Islet precursor cell (in vitro differentiated cells): ENCODE measurements around the gene PIP5K1C.
"Not testable (repeated sequence)": the region's sequence is repeated elsewhere in the genome, so short reads cannot be mapped to it uniquely, and the experiment has no call there.

Experiments used
- DNase-seq: peaks from one replicate; pipeline ENCODE4 v3.0.0-alpha.2; 2018

PIP5K1C gene

DNA sequence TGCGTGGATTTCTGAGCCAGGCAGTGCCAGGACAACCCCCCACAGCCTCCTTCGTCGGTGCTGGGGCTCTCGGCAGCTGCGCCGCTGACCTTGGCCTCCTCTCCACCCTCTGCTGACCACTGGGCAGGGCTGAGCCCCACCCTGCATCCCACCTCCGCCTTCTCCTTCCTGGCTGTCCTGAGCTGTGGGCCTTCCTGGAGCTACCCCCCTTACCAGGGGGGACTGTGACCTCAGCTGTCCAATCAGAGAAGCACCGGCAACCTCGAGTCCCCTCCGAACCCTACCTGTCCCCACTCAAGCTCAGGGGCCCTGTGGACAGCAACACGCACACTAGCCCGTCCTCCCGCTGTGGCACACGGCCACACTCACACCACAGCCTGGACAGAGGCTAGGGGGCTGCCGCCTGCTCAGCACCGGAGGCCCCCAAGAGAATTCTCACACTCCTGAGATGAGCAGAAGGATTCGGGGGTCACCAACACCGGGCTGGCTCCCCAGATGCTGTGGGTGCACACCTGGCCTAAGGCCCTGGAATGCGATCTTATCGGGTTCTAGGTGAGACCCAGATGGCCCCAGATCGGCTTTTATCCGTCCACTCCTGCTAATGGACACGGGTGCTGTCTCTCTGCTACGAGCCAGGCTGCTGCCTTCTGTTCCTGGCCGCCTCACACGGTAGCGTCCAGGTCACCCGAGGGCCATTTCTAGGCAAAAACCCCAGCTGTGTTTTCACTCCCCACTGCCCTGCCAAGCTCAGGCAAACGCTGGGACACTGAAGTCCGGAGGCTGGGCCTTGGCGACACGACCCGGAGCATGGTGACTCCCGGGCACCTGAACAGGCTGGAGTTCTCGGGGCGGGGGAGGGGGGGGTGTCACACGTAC, 41.2 kb downstream of the PIP5K1C start:
- no peak for DNase-seq

DNA sequence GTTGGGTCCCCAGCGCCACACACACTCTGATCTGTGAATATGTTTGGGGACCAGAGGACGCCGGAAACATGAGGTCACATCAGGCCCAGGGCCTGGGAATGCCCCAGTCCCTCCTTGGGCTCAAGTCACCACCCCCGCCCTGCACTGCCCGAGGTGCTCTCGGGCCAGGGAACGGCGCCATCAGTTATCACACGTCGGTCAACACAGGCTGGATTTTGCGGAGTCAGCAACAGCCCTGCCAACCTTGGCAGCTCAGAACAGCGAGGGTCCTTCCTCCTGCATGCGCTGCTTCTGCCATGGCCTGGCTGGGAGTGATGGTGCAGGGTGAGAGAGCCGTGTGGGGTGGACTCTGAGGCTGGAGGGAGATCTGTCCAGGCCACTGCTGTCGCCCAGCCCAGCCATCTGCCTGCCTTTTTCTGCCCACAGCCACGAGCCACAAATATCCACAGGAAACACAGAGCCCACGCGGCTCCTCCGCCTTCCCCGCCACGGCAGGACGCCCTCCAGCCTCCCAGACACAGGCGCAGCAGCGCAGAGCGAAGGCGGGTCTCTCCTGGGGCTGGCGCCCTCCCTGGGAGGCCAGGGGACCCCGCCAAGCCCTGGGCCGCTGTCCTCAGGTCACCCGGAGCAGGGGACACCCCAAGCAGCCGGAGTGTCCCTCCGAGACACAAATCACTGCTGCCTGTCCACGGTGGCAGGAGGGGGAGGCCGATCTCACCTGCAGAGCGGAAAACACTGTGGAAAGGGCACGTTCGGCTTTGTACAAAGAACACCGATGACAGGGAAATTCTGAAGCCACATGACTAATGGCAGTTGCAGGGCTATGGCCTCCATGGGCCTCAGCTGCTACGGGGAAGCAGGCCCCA, 42.0 kb downstream of the PIP5K1C start:
- DNase-seq = no peak

GRCh38 chr19:3657395-3657769, 42.9 kb downstream of the PIP5K1C start:
- no peak for DNase-seq

GRCh38 chr19:3656747-3657394, 43.4 kb downstream of the PIP5K1C start:
- no peak for DNase-seq

DNA sequence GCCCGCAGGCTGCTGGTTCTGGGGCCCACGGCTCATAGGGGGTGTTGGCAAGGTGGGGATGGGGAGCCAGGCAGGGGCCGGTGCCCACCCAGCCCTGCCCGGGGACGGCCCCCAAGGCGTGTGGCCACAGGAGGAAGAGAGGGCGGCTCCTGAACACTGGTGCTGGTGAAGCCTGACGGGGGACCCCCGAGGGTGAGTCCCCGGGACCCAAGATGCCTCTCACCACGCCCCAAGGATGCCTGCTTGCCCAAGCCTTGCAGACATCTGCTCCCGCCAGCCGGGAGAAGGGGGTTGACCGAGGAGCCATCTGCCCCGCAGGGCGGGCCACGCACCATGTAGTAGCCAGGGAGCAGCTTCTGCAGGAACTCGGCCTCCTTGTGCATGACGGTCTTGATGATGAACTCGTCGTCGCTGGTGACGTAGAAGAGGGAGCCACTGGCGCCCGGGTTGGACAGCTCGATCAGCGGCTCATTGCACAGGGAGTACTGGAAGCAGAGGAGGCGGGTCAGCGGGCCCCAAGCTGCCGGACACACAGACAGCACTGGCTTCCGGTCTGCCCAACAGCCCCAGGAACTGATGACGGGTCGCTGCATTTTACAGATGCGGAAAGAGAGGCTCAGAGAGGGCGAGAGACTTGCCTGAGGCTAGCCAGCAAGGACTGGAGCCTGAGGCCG, 44.1 kb downstream of the PIP5K1C start:
- no peak for DNase-seq

DNA sequence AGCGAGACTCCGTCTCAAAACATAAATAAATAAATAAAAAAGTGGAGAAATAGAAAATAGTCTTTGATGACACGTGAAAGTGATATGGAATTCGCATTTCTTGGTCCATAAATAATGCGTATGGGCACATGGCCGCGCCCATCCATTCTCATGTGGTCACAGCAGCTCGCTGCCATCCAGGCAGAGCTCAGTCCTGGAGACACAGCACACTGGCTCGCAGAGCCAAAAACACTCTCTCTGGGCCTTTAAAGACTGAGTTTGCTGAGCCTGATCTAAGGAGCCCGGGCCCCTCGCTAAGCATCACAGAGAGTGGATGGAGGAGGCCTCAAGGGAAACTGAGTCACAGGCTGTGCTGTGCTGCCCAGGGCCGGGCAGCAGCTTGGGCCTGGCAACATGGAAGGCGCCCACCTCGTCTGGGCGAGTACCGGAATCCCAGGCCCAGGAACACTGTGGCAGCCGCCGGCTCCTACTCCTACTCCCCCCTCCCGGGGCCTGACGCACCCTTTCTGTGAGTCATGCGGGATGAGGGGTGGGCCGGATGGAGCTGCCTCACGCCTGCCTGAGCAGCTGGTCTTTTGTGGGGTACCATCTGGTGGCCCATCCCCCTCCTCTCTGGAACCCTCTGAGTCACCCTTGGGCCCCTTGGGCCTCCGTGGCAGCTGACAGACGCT, 44.7 kb downstream of the PIP5K1C start:
- DNase-seq = no peak

DNA sequence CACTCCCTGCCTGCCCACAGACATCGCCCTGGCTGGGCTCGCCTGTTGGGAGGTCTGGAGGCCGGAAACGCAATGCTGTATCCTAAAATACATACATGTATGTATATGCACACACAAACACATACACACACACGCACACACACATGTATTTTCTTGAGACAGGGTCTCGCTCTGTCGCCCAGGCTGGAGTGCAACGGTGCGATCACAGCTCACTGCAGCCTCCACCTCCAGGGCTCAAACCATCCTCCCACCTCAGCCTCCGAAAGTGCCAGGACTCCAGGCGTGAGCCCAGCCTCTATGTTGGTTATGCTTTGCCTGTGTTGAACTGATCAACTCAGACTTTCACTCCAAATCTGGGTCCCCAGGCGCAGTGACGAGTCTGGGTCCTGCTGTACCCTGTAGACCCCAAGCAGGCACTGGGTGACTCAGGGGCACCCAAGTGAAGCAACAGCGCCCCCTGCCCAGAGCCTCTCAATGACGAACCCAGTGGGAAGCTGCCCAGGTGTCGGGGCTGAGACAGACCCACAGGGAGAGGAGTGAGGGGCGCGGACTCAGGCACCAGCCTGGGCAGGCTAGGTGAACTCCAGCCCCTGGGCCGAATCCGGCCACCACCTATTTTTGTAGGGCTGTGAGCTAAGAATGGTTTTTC, 46.3 kb downstream of the PIP5K1C start:
- no peak for DNase-seq

DNA sequence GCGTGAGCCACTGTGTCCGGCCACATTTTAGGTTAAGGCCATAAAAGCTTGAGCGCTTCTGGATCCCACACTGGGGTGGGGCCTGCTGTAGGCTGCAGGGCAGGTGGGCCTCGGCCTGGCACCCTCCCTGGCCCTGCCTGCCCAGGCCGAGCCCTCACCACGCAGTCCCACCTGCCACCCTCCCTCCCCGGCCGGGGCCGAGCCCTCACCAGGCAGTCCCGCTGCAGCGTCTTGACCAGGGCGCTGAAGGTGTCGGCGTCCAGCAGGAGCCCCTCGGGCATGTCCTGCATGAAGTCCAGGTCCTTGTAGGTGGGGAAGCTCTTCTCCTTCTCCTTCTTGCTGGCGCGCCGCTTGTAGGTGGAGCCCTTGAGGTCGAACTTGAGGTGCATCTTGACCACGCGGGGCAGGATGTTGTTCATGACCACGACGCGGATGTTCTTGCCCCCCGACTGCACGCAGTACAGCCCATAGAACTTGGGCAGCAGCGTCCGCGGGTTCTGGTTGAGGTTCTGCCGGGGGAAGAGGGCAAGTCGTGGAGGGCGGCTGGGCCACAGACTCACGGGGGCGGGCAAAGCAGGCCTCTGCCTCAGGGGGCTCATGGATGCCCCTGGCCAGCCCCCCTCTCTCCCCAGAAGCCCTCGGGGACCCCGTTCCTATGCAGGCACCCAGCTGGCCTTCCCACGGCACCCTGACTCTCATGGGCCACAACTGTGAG, 47.0 kb downstream of the PIP5K1C start:
- no peak for DNase-seq

- DNase-seq = no peak
Measured at GRCh38 chr19:3652422-3652821, 47.8 kb downstream of the PIP5K1C start.

DNA sequence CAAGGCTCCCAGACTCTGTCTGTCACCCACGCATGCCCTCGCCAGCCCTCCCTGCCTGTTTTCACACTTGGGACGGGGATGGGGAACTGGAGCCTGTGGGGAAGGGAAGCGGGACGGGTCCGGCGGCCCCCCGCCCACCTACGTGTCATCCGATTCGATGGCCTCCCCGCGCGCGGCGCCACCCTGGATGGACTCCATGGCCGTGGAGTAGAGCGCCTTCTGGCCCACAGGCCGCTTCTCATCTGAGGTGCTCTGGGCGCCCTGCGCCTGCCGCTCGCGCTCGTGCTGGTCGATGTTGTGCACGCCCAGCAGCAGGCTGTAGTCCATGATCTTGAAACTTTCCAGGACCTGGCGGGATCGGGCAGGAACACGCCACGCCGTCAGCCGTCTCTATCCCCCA, 48.6 kb downstream of the PIP5K1C start:
- no peak for DNase-seq

DNA sequence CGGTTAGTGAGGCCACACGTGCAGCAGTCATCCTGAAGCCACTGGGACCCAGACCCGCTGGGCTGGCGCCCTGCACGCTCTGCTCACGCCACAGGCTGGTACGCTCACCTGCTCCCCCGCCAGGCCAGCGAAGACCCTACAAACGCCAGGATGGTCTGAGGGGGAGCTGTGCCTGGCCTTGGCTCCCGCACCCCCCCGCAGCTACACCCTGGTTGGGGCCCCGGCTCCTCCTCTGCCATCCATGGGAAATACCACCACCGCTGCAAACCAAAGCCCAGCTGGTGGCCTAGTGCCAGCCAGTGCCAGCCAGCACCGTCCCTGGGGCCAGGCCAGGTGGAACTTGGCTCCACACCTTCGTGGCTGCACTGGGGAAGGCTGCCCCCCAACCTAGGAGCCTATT, 50.4 kb downstream of the PIP5K1C start:
- DNase-seq = no peak

GRCh38 chr19:3648037-3648905, 52.0 kb downstream of the PIP5K1C start:
- DNase-seq = no peak

GRCh38 chr19:3647102-3647501, 53.2 kb downstream of the PIP5K1C start:
- not testable (repeated sequence) for DNase-seq

DNA sequence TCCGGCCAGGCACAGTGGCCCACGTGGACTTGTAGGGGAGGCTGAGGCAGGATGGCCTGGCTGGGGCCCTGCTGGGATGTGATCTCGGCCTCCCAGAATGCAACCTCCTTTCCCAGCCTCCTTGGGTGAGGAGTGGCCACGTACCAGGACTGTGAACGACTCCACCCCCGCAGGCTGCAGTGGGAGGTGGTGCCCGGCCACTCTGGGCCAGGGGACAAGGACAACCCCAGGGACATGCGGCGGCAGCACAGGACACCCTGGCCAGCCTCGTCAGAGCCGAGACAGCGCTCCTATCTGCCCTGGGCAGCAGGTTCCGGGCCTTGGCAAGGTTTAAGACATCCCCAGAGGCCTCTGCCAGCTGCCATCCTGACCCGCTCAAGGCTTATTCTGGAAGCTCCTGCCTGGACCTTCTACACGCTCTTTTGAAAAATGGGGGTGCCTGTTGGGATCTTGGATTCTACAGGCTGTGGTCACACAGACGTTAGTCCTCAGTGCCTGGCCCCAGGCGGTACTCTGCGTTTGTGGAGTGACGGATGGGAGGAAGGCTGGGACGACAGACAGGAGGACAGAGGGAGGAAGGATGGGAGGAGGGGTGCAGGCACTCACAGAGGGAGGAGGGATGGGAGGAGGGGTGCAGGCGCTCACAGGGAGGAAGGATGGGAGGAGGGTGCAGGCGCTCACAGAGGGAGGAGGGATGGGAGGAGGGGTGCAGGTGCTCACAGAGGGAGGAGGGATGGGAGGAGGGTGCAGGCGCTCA, 53.8 kb downstream of the PIP5K1C start:
- no peak for DNase-seq

GRCh38 chr19:3645726-3646125, 54.5 kb downstream of the PIP5K1C start:
- no peak for DNase-seq

DNA sequence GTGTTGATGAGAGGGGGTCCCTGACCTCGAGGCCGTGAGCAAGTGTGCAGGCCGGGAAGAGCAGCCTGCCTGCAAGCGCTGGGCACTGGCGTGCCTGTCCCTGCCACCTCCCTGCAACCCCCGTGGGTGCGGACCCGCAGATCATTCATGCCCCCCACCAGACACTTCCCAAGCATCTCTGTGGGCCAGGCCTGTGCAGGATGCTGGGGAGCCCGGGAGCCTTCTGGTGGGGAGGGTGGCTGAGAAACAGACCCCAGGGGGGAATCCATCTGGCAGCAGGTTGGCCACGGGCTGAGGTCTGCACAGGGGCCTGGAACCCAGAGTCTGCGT, 55.2 kb downstream of the PIP5K1C start:
- no peak for DNase-seq

- no peak for DNase-seq
Measured at GRCh38 chr19:3644351-3645066, 55.8 kb downstream of the PIP5K1C start.

DNA sequence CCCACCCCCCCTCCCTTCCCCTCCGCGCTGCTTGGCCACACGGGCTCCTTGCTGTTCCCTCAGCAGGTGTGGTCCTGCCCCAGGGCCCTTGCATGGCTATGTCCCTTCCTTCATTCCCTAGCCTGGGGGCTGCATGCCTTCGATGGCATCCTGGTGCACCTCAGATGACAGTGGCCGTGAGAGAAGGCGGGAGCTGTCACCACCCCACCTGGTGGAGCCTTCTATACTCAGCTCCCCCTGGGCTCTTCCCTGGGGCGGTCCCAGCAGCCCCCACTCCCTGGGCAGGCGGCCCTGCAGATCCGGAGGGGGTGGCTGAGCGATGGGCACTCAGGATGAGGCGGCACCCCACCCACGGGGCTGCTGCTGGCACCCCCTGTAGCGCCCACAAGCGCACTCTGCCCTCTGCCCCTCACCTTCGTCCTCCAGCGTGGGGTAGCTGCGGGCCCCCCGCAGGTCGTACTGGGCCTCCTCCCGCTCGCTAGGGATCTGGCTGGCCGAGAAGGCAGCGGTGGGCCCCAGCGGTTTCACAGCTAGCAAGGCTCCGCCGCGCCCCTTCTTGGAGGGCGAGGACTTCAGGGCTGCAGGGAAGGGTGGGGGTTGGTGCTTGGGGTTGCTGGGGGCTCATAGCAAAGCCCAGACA, 56.5 kb downstream of the PIP5K1C start:
- DNase-seq = no peak
